Gastroesophageal sphincter (tissue), 4 donors: Measurements from ENCODE around the gene GPR183. TPM values are rescaled to one million over a fixed set of nuclear protein-coding genes. Genes with fewer than 3 reads are reported as not detected.

ENCODE experiments used
- ATAC-seq: fragments of 150-250 bp; one replicate; pipeline ENCODE4 v1.9.1; 2016; ENCODE audit warnings: mild to moderate bottlenecking, moderate library complexity
- H3K27ac ChIP-seq, 4 donors: fragments of 200-600 bp; sonication (generic) in 3 of 4; 1 replicate in 3 of 4; 2 replicates in 1 of 4; pipeline ENCODE4 v1.5.1; 2016 to 2019
- H3K27me3 ChIP-seq: fragments of 200-600 bp; sonication (generic); one replicate; pipeline ENCODE4 v1.5.1; 2019
- H3K36me3 ChIP-seq, 2 donors: fragments of 200-600 bp; sonication (generic); one replicate each; pipeline ENCODE4 v1.5.1; 2019; ENCODE audit warnings: control low read depth in 1 of 2
- H3K4me1 ChIP-seq, 3 donors: fragments of 200-600 bp; sonication (generic); 1 replicate in 2 of 3; 2 replicates in 1 of 3; pipeline ENCODE4 v1.5.1; 2016 to 2019; ENCODE audit warnings: control low read depth in 2 of 3
- H3K4me3 ChIP-seq, 2 donors: fragments of 200-600 bp; sonication (generic); one replicate each; pipeline ENCODE4 v1.5.1; 2019; ENCODE audit warnings: mild to moderate bottlenecking in 1 of 2, moderate library complexity in 1 of 2
- H3K9me3 ChIP-seq, 3 donors: fragments of 200-600 bp; sonication (generic); one replicate each; pipeline ENCODE4 v1.5.1; 2017 to 2019; ENCODE audit warnings: control low read depth in 2 of 3
- CTCF ChIP-seq, 4 experiments: fragments of 200-600 bp in 2 of 4; fragments of 450-650 bp in 2 of 4; sonication (generic) in 1 of 4; IDR thresholded peaks; one replicate each; pipeline ENCODE4 v1.5.1; 2017 to 2019; ENCODE audit warnings: antibody characterized with exemption in 4 of 4, mild to moderate bottlenecking in 2 of 4, moderate library complexity in 2 of 4
- EP300 ChIP-seq: sonication (generic); formaldehyde crosslinking; IDR thresholded peaks from one replicate; pipeline ENCODE4 v1.6.1; 2017; ENCODE audit warnings: antibody characterized with exemption, mild to moderate bottlenecking
- POLR2A ChIP-seq, 2 donors: fragments of 450-650 bp; IDR thresholded peaks; one replicate each; pipeline ENCODE4 v1.6.1; 2017; ENCODE audit warnings: antibody characterized with exemption in 2 of 2, mild to moderate bottlenecking in 2 of 2, moderate library complexity in 1 of 2
- POLR2AphosphoS5 ChIP-seq: sonication (generic); formaldehyde crosslinking; IDR thresholded peaks from one replicate; pipeline ENCODE4 v1.6.1; 2017; ENCODE audit warnings: antibody characterized with exemption
- WGBS, 2 donors: methylation state at CpG; one replicate each; pipeline ENCODE4 v1.1.5; 2018; ENCODE audit warnings: low coverage in 1 of 2; 5-methylcytosine and 5-hydroxymethylcytosine counted together
- total RNA-seq, 4 donors: library from RNA; depleted of rRNA; stranded (reverse); fragments of >200 nt; gene quantifications; one replicate each; pipeline ENCODE4 v1.1.0, GENCODE V29; 2016

Gene GPR183
- total RNA-seq, 4 donors from 2014 or later: 11.5 to 23.8 (median 18.1) TPM

DNA sequence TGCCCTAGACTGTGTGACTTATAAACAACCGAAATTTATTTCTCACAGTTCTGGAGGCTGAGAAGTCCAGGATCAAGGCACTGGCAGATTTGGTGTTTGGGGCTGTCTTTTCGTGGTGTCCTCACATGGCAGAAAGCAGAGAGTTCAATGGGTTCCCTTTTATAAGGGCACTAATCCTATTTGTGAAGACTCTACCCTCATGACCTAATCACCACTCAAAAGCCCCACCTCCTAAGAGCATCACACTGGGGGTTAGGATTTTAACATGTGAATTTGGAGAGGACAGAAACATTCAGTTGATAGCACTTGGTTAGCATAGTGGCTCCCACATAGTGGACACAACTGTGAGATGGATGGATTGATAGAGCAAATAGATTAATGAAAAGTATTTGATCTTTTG is 27.6 kb downstream of the GPR183 start:
- peaks cover 0 to 5% of the 10 kb centered on the region in 2 donors for H3K36me3 ChIP-seq
- H3K4me1 ChIP-seq: peaks cover 4 to 41% (median 8%) of the 10 kb centered on the region in 3 donors
- no peak for TF ChIP-seq EP300
- no peak for TF ChIP-seq POLR2AphosphoS5
- TF ChIP-seq CTCF (IDR thresholded peaks at IDR 0.05): no peak
- no peak for TF ChIP-seq POLR2A (IDR thresholded peaks at IDR 0.05)
- 100% methylated on average over 2 of the region's 2 CpGs for WGBS, 2 donors
- no peak overlapping the region for H3K4me3 ChIP-seq
- no peaks in the 10 kb centered on the region for H3K27me3 ChIP-seq
- no peaks in the 10 kb centered on the region for H3K9me3 ChIP-seq
- ATAC-seq: no peak
- peak overlapping the region in 1 of 4 donors; percentile 10 for H3K27ac ChIP-seq

DNA sequence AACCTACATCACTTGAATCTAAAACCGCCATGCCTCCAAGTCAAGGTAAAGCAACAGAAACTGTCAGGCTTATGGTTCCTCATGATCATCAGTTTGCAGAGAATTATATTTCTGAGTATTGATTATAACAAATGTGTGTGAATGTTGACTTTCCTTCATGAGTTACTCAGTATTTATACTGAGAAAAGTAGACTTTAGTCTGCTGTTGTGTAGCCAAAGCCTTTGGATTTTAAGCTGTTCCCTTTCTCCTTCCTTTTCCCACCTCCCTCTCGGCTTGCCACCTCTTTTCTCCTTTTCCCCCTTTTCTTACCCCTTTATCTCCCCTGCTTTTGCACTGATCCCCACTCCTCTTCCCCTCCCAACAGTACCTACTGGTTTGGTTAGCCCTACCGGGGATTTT is 28.4 kb downstream of the GPR183 start:
- Histone ChIP-seq H3K36me3 (peaks cover 0 to 5% of the 10 kb centered on the region in 2 donors), H3K27ac (no peak overlapping the region), H3K27me3 (no peaks in the 10 kb centered on the region), H3K4me3 (no peak overlapping the region), H3K9me3 (no peaks in the 10 kb centered on the region), H3K4me1 (peaks cover 4 to 36% (median 8%) of the 10 kb centered on the region in 3 donors)
- WGBS, 2 donors: 88 to 100% methylated on average over 3 of the region's 3 CpGs
- no peak for ATAC-seq
- no peak for TF ChIP-seq EP300
- TF ChIP-seq POLR2A (IDR thresholded peaks at IDR 0.05): no peak
- no peak for TF ChIP-seq POLR2AphosphoS5
- TF ChIP-seq CTCF (IDR thresholded peaks at IDR 0.05): no peak

GRCh38 chr13:99278200-99278599 is 29.0 kb downstream of the GPR183 start:
- no peak overlapping the region for H3K4me3 ChIP-seq
- H3K27ac ChIP-seq: no peak overlapping the region

DNA sequence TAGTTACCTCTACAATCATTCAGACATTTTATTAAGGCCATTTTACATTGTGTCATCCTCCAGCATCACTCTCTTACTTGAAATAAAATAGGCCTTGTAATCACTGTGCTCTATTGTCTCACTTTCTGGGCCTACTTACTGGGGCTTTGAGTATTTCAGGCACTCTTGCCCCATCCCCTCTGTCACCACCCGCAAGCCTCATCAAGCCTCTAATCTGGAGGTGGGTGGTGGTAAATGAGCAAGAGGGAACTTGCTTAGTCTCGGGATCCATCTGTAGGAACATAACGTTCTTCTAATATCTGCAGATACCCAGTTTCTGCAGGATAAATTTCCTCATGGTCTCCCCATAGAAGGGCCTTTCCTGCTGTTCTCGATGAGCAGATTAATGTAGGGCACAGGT is 29.6 kb downstream of the GPR183 start:
- ATAC-seq: no peak
- Histone ChIP-seq H3K9me3 (no peaks in the 10 kb centered on the region), H3K36me3 (peaks cover 0 to 5% of the 10 kb centered on the region in 2 donors), H3K4me1 (peaks cover under 1 to 29% (median 4%) of the 10 kb centered on the region in 3 donors), H3K4me3 (no peak overlapping the region), H3K27ac (no peak overlapping the region), H3K27me3 (no peaks in the 10 kb centered on the region)
- 84 to 95% methylated on average over 4 of the region's 4 CpGs for WGBS, 2 donors
- TF ChIP-seq POLR2A (IDR thresholded peaks at IDR 0.05): no peak
- TF ChIP-seq CTCF (IDR thresholded peaks at IDR 0.05): no peak
- TF ChIP-seq EP300: no peak
- TF ChIP-seq POLR2AphosphoS5: no peak

More at GRCh38 chr13:99278200-99278599, 29.0 kb downstream of the GPR183 start:
- Histone ChIP-seq H3K36me3 (peaks cover 0 to 5% of the 10 kb centered on the region in 2 donors), H3K4me1 (peaks cover 4 to 34% (median 8%) of the 10 kb centered on the region in 3 donors), H3K9me3 (no peaks in the 10 kb centered on the region), H3K27me3 (no peaks in the 10 kb centered on the region)
- WGBS, 2 donors: 88 to 92% methylated on average over 5 of the region's 5 CpGs
- TF ChIP-seq POLR2AphosphoS5 (no peak), CTCF (IDR thresholded peaks at IDR 0.05) (no peak), EP300 (no peak), POLR2A (IDR thresholded peaks at IDR 0.05) (no peak)
- ATAC-seq: no peak

GRCh38 chr13:99276706-99277105 is 30.5 kb downstream of the GPR183 start:
- Histone ChIP-seq H3K27ac (no peak overlapping the region), H3K4me3 (no peak overlapping the region), H3K36me3 (peaks cover 0 to 5% of the 10 kb centered on the region in 2 donors), H3K9me3 (no peaks in the 10 kb centered on the region), H3K27me3 (no peaks in the 10 kb centered on the region), H3K4me1 (peaks cover 2 to 24% (median 2%) of the 10 kb centered on the region in 3 donors)
- TF ChIP-seq POLR2A (IDR thresholded peaks at IDR 0.05) (no peak), CTCF (IDR thresholded peaks at IDR 0.05) (no peak), EP300 (no peak), POLR2AphosphoS5 (no peak)
- ATAC-seq: no peak
- 66 to 86% methylated on average over 2 of the region's 2 CpGs for WGBS, 2 donors
